ENCODE results near the gene LDAH.
A peak's percentile ranks its signal among the peaks of the same experiment; 100 is the strongest.

Gene LDAH

DNA sequence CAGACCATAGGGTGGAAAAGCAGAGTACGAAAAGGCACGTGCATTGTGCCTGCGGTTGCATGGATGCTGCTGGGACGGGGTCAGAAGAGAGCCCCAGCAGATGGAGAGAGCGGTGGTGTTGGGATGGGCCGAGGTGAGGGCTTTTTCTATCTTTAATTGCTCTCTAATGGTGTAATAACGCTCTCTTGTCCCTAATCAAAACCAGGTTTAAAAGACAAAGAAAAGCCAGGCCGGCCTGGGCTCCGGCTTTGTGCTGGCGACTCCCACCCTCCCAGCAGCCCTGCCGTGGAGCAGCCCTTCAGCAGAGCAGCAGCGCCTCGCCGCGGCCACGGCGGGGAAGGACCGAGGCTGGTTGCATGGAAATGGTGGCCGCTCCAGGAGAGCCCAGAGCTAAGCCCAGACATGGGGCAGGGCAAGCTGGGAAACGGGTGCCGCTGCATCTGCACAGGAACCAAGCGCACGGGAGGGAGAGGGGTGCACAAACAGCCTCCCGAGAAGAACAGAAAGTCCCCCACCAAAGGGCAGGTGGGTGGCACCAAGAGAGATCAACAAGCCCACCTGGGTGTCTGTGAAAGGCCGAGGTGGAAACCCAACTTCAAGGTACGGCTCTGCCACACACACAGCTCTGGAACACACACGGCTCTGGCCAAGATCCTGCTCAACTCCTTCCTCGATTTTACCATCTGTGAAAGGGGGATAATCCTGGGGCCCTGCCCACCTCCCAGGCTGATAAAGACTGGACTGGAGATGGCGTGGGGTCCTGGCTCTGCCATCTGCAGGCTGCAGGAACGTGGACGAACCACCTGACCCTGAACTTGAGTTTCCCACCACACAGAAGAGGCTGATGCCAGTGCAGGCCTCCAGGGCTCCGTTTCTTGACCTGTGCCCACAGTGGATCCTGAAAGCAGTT lies 187.0 kb downstream of the LDAH start:
- TF ChIP-seq, protein P1, sequence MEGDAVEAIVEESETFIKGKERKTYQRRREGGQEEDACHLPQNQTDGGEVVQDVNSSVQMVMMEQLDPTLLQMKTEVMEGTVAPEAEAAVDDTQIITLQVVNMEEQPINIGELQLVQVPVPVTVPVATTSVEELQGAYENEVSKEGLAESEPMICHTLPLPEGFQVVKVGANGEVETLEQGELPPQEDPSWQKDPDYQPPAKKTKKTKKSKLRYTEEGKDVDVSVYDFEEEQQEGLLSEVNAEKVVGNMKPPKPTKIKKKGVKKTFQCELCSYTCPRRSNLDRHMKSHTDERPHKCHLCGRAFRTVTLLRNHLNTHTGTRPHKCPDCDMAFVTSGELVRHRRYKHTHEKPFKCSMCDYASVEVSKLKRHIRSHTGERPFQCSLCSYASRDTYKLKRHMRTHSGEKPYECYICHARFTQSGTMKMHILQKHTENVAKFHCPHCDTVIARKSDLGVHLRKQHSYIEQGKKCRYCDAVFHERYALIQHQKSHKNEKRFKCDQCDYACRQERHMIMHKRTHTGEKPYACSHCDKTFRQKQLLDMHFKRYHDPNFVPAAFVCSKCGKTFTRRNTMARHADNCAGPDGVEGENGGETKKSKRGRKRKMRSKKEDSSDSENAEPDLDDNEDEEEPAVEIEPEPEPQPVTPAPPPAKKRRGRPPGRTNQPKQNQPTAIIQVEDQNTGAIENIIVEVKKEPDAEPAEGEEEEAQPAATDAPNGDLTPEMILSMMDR (conservative IDR thresholded peaks at IDR 0.05; ENCODE audit: low read length) = peak; percentile 91
- H3K4me3 ChIP-seq (ENCODE audit: low read length) = 0 out of 2 replicates have a peak overlapping the region, but pooled peaks have one; percentile 8
- DNase-seq (ENCODE audit: low read depth) = peak; percentile 83

DNA sequence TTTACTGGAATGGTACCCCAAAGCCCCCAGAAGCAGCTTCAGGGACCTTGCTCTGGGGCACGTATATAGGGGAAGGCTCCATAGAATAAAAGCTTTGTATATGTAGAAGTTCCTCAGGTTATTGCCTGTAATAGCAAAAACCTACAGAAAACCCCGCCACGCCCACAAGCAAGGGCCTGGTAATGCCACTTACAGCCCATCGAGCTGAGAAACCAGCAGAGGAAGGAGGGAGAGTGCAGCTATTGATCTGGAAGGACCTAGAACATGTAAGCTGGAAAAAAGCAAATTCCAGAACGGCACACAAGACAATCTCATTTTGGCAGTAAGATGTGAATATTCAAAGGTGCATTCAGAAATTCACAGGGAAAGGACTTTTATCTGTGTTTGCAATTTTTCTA lies 187.8 kb downstream of the LDAH start:
- TF ChIP-seq, protein P1 (conservative IDR thresholded peaks at IDR 0.05; ENCODE audit: low read length) = no peak
- no peak for DNase-seq (ENCODE audit: low read depth)
- no peak overlapping the region for H3K4me3 ChIP-seq (ENCODE audit: low read length)

DNA sequence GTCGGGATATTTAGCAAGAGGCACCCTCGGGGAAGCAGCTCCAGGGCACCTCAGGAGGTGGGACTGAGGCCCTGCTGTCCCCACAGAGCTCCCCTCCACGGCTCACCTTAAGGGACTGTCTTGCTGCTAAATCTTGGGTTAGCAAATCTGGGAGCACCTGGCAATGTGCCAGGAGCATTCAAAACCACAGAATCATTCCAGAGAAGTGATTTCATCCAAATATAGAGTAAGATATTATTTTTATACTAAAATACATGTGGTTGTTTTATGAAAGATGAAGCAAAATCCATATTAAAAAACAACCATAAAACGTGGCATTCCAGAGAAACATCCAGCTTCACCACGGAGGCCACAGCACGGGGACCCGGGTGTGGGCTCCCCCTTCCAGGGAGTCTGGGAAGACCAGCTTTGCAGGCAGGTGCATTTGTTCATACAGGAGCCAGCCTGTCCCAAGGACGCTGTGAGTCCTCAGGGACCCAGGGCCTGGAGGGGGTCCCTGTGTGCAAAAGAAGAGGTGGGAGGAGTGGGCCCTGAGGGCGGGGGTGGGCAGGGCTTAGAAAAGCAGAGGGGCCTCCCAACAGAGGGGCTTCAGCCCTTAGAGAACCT lies 188.3 kb downstream of the LDAH start:
- DNase-seq (ENCODE audit: low read depth) = peak; percentile 59
- no peak overlapping the region for H3K4me3 ChIP-seq (ENCODE audit: low read length)
- TF ChIP-seq, protein P1 (conservative IDR thresholded peaks at IDR 0.05; ENCODE audit: low read length) = no peak

Measured in AG10803 (cell line).